HG02973 (cell line): ENCODE results near the gene ZBTB43.
"Not testable (repeated sequence)": the region's sequence is repeated elsewhere in the genome, so short reads cannot be mapped to it uniquely, and the experiment has no call there.

Experiments used
- ATAC-seq: cut with Tn5 transposase; IDR thresholded peaks from one replicate; pipeline ENCODE4 v1.9.1; 2021; ENCODE audit warnings: moderate library complexity; ENCODE audit not compliant: unreplicated experiment

The ZBTB43 gene

GRCh38 chr9:126804696-126805553 lies at the start of gene ZBTB43:
Gene ZBTB43, plus strand, starts transcription at chr9:126805040. Its CDS starts 27,470 bp downstream, at chr9:126832510.
- peak; percentile 68 for ATAC-seq

- no peak for ATAC-seq
Measured at GRCh38 chr9:126755317-126755875, 49.4 kb upstream of the ZBTB43 start.

GRCh38 chr9:126756238-126756637 lies 48.6 kb upstream of the ZBTB43 start:
- no peak for ATAC-seq

- ATAC-seq, result no peak
Measured at GRCh38 chr9:126756876-126757415, 47.9 kb upstream of the ZBTB43 start.

- no peak for ATAC-seq
Measured at GRCh38 chr9:126758916-126759585, 45.8 kb upstream of the ZBTB43 start.

- no peak for ATAC-seq
Measured at GRCh38 chr9:126761274-126761673, 43.6 kb upstream of the ZBTB43 start.

- no peak for ATAC-seq
Measured at GRCh38 chr9:126763130-126763764, 41.6 kb upstream of the ZBTB43 start.

- no peak for ATAC-seq
Measured at GRCh38 chr9:126773004-126773607, 31.7 kb upstream of the ZBTB43 start.

- no peak for ATAC-seq
Measured at GRCh38 chr9:126775926-126776325, 28.9 kb upstream of the ZBTB43 start.

- no peak for ATAC-seq
Measured at GRCh38 chr9:126777733-126778132, 27.1 kb upstream of the ZBTB43 start.

- no peak for ATAC-seq
Measured at GRCh38 chr9:126778141-126778540, 26.7 kb upstream of the ZBTB43 start.

GRCh38 chr9:126778696-126779095 lies 26.1 kb upstream of the ZBTB43 start:
- not testable (repeated sequence) for ATAC-seq

- ATAC-seq, result no peak
Measured at GRCh38 chr9:126781186-126782052, 23.4 kb upstream of the ZBTB43 start.

- ATAC-seq, result no peak
Measured at GRCh38 chr9:126782053-126782388, 22.8 kb upstream of the ZBTB43 start.

GRCh38 chr9:126783949-126784348 lies 20.9 kb upstream of the ZBTB43 start:
- no peak for ATAC-seq

GRCh38 chr9:126784401-126784800 lies 20.4 kb upstream of the ZBTB43 start:
- ATAC-seq, result no peak

GRCh38 chr9:126784841-126785240 lies 20.0 kb upstream of the ZBTB43 start:
- ATAC-seq, result not testable (repeated sequence)

- no peak for ATAC-seq
Measured at GRCh38 chr9:126788046-126788445, 16.8 kb upstream of the ZBTB43 start.

GRCh38 chr9:126788634-126789349 lies 16.0 kb upstream of the ZBTB43 start:
- no peak for ATAC-seq
